SK-N-SH (cell line): ENCODE measurements around the gene ARHGEF7. TPM values are rescaled to one million over a fixed set of nuclear protein-coding genes. Genes with fewer than 3 reads are reported as not detected.

ENCODE experiments used
- CTCF ChIA-PET: fragments of 300-600, 350-600 bp; formaldehyde crosslinking; extraction: SDS; loops from one replicate; lab custom pipeline; 2021; lab: Yijun Ruan, JAX
- POLR2A ChIA-PET: fragments of 350-600 bp; sonication (Branson Sonifier 250); formaldehyde crosslinking; extraction: SDS; loops from one replicate; lab custom pipeline; 2020; ENCODE audit warnings: antibody characterized with exemption, inconsistent platforms; lab: Yijun Ruan, JAX
- DNase-seq: peaks from one replicate; pipeline ENCODE4 v3.0.0; 2012
- H2AFZ ChIP-seq: fragments of 200-600 bp; sonication (generic); 2 replicates; pipeline ENCODE4 v1.8.1; 2016; ENCODE audit warnings: antibody characterized with exemption, mild to moderate bottlenecking, low read depth
- H3F3A ChIP-seq: fragments of 200-600 bp; sonication (generic); replicated peaks from 2 replicates; pipeline ENCODE3; 2016; ENCODE audit warnings: antibody characterized with exemption, mild to moderate bottlenecking; ENCODE audit not compliant: insufficient read depth
- H3K27ac ChIP-seq, 2 experiments: fragments of 200-500 bp in 1 of 2; fragments of 200-600 bp in 1 of 2; sonication (Bioruptor generic) in 1 of 2; sonication (generic), shearing (Covaris generic) in 1 of 2; 2 replicates each; pipeline versions ENCODE4 v1.5.1 to v1.6.1; 2014 to 2016; ENCODE audit warnings: low read depth in 2 of 2, inconsistent platforms in 1 of 2, low read length in 1 of 2, mild to moderate bottlenecking in 1 of 2, mixed read lengths in 1 of 2
- H3K27me3 ChIP-seq: fragments of 200-600 bp; sonication (generic), shearing (Covaris generic); 2 replicates; pipeline ENCODE4 v1.6.1; 2016; ENCODE audit warnings: mixed run types; ENCODE audit not compliant: insufficient read depth
- H3K36me3 ChIP-seq, 2 experiments: fragments of 200-500 bp in 1 of 2; fragments of 200-600 bp in 1 of 2; sonication (Bioruptor generic) in 1 of 2; sonication (generic) in 1 of 2; replicated peaks in 1 of 2; 2 replicates each; pipeline versions ENCODE3 to v1.5.1; 2014 to 2016; ENCODE audit warnings: low read length in 1 of 2, mild to moderate bottlenecking in 1 of 2; ENCODE audit not compliant: insufficient read depth in 2 of 2, control insufficient read depth in 1 of 2
- H3K4me1 ChIP-seq, 2 experiments: fragments of 200-500 bp in 1 of 2; fragments of 200-600 bp in 1 of 2; sonication (Bioruptor generic) in 1 of 2; sonication (generic), shearing (Covaris generic) in 1 of 2; 2 replicates each; pipeline versions ENCODE4 v1.5.1 to v1.6.1; 2014 to 2016; ENCODE audit warnings: low read depth in 1 of 2, low read length in 1 of 2, mixed run types in 1 of 2; ENCODE audit not compliant: insufficient read depth in 2 of 2, control insufficient read depth in 1 of 2
- H3K4me2 ChIP-seq: fragments of 200-600 bp; sonication (generic), shearing (Covaris generic); 2 replicates; pipeline ENCODE4 v1.6.1; 2017; ENCODE audit warnings: mixed run types
- H3K4me3 ChIP-seq, 2 experiments: fragments of 200-500 bp in 1 of 2; fragments of 200-600 bp in 1 of 2; sonication (Bioruptor generic) in 1 of 2; sonication (generic), shearing (Covaris generic) in 1 of 2; 2 replicates each; pipeline versions ENCODE4 v1.5.1 to v1.8.1; 2014 to 2016; ENCODE audit warnings: low read depth in 2 of 2, inconsistent platforms in 1 of 2, low read length in 1 of 2, mild to moderate bottlenecking in 1 of 2, mixed read lengths in 1 of 2, moderate library complexity in 1 of 2
- H3K79me2 ChIP-seq: fragments of 200-600 bp; sonication (generic); 2 replicates; pipeline ENCODE4 v1.8.1; 2017; ENCODE audit warnings: mild to moderate bottlenecking; ENCODE audit not compliant: insufficient read depth
- H3K9ac ChIP-seq: fragments of 200-600 bp; sonication (generic); 2 replicates; pipeline ENCODE4 v1.6.1; 2017; ENCODE audit warnings: mixed run types
- H3K9me2 ChIP-seq: fragments of 200-600 bp; sonication (generic); 2 replicates; pipeline ENCODE4 v1.6.1; 2017; ENCODE audit warnings: mixed run types
- H3K9me3 ChIP-seq: fragments of 200-600 bp; sonication (generic); 2 replicates; pipeline ENCODE4 v1.6.1; 2017; ENCODE audit warnings: mixed run types, mild to moderate bottlenecking, moderate library complexity
- H4K20me1 ChIP-seq: fragments of 200-600 bp; sonication (generic); 2 replicates; pipeline ENCODE4 v1.6.1; 2017; ENCODE audit warnings: mild to moderate bottlenecking, mixed run types; ENCODE audit not compliant: insufficient read depth
- ELF1 ChIP-seq: IDR thresholded peaks from 2 replicates; pipeline ENCODE4 v1.4.0; 2012
- GABPA ChIP-seq: IDR thresholded peaks from 2 replicates; pipeline ENCODE4 v1.4.0; 2012; ENCODE audit warnings: low read depth, mild to moderate bottlenecking
- JUND ChIP-seq: IDR thresholded peaks from 2 replicates; pipeline ENCODE4 v1.4.0; 2012
- NFIC ChIP-seq: IDR thresholded peaks from 2 replicates; pipeline ENCODE4 v1.4.0; 2012; ENCODE audit warnings: borderline replicate concordance
- NRF1 ChIP-seq: IDR thresholded peaks from 2 replicates; pipeline ENCODE4 v1.6.1; 2012; ENCODE audit warnings: low read depth, mild to moderate bottlenecking, low read length
- PBX3 ChIP-seq: IDR thresholded peaks from 2 replicates; pipeline ENCODE4; 2012
- RAD21 ChIP-seq: IDR thresholded peaks from 2 replicates; pipeline ENCODE4 v1.6.1; 2012; ENCODE audit warnings: mild to moderate bottlenecking, low read length
- RCOR1 ChIP-seq: fragments of 150-350 bp; IDR thresholded peaks from 2 replicates; pipeline ENCODE4 v1.6.1; 2017; ENCODE audit warnings: antibody characterized with exemption, low read length
- RXRA ChIP-seq: IDR thresholded peaks from 2 replicates; pipeline ENCODE4 v1.4.0; 2012; ENCODE audit warnings: low read depth, mild to moderate bottlenecking, borderline replicate concordance
- USF2 ChIP-seq: fragments of 150-350 bp; IDR thresholded peaks from 2 replicates; pipeline ENCODE4 v1.6.1; 2017; ENCODE audit warnings: antibody characterized with exemption, low read length, low read depth, borderline replicate concordance
- WGBS: methylation state at CpG from one replicate; pipeline ENCODE4 v1.1.6; 2017; ENCODE audit warnings: low lambda C conversion rate; 5-methylcytosine and 5-hydroxymethylcytosine counted together
- polyA plus RNA-seq, 3 experiments: library from polyadenylated mRNA; depleted of rRNA; stranded (reverse); fragments of >200 nt; gene quantifications; 2 replicates each; pipeline ENCODE4 v1.2.3, GENCODE V29; 2012
- TF ChIP-seq, protein P1 (sequence below): IDR thresholded peaks from 2 replicates; pipeline ENCODE4 v1.4.0; 2012; ENCODE audit warnings: low read depth, borderline replicate concordance
- TF ChIP-seq, protein P2 (sequence below): fragments of 200-600 bp; sonication (generic); IDR thresholded peaks from 2 replicates; pipeline ENCODE4 v1.6.1; 2017; ENCODE audit warnings: antibody characterized with exemption, mild to moderate bottlenecking, moderate library complexity
- TF ChIP-seq, protein P3 (sequence below): IDR thresholded peaks from 2 replicates; pipeline ENCODE4 v1.4.0; 2012; ENCODE audit warnings: low read depth, borderline replicate concordance

ARHGEF7 gene
- polyA plus RNA-seq, 1 of the 3 experiments (the other 2 are of a cell fraction) = 21.6 TPM

- no peak overlapping the region for H3K9ac ChIP-seq
- H3K27ac ChIP-seq = no peak overlapping the region
- WGBS = 96% methylated on average over 5 of the region's 7 CpGs
- no peak overlapping the region for H3K4me3 ChIP-seq
- no peaks in the 10 kb centered on the region for H3K9me2 ChIP-seq
- H3K4me2 ChIP-seq = no peak overlapping the region
- POLR2A ChIA-PET = no interaction called here
- TF ChIP-seq GABPA (no peak), JUND (no peak), NRF1 (no peak), RCOR1 (no peak), RXRA (no peak), USF2 (no peak), ELF1 (no peak), NFIC (no peak), RAD21 (no peak), PBX3 (no peak)
- TF ChIP-seq, protein P1, sequence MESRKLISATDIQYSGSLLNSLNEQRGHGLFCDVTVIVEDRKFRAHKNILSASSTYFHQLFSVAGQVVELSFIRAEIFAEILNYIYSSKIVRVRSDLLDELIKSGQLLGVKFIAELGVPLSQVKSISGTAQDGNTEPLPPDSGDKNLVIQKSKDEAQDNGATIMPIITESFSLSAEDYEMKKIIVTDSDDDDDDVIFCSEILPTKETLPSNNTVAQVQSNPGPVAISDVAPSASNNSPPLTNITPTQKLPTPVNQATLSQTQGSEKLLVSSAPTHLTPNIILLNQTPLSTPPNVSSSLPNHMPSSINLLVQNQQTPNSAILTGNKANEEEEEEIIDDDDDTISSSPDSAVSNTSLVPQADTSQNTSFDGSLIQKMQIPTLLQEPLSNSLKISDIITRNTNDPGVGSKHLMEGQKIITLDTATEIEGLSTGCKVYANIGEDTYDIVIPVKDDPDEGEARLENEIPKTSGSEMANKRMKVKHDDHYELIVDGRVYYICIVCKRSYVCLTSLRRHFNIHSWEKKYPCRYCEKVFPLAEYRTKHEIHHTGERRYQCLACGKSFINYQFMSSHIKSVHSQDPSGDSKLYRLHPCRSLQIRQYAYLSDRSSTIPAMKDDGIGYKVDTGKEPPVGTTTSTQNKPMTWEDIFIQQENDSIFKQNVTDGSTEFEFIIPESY = no peak
- TF ChIP-seq, protein P2, sequence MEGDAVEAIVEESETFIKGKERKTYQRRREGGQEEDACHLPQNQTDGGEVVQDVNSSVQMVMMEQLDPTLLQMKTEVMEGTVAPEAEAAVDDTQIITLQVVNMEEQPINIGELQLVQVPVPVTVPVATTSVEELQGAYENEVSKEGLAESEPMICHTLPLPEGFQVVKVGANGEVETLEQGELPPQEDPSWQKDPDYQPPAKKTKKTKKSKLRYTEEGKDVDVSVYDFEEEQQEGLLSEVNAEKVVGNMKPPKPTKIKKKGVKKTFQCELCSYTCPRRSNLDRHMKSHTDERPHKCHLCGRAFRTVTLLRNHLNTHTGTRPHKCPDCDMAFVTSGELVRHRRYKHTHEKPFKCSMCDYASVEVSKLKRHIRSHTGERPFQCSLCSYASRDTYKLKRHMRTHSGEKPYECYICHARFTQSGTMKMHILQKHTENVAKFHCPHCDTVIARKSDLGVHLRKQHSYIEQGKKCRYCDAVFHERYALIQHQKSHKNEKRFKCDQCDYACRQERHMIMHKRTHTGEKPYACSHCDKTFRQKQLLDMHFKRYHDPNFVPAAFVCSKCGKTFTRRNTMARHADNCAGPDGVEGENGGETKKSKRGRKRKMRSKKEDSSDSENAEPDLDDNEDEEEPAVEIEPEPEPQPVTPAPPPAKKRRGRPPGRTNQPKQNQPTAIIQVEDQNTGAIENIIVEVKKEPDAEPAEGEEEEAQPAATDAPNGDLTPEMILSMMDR = no peak
- TF ChIP-seq, protein P3, sequence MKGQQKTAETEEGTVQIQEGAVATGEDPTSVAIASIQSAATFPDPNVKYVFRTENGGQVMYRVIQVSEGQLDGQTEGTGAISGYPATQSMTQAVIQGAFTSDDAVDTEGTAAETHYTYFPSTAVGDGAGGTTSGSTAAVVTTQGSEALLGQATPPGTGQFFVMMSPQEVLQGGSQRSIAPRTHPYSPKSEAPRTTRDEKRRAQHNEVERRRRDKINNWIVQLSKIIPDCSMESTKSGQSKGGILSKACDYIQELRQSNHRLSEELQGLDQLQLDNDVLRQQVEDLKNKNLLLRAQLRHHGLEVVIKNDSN = no peak
- H3K27me3 ChIP-seq = no peaks in the 10 kb centered on the region
- 0 out of 2 replicates have a peak, but pooled peaks cover 4% of the 10 kb centered on the region for H4K20me1 ChIP-seq
- no peaks in the 10 kb centered on the region; a peak in 1 of 4 replicates for H3K4me1 ChIP-seq
- H3K79me2 ChIP-seq = no peaks in the 10 kb centered on the region
- H2AFZ ChIP-seq = no peak overlapping the region
- H3K36me3 ChIP-seq = peaks cover 9 to 33% of the 10 kb centered on the region in 2 experiments
- DNase-seq = no peak
- H3K9me3 ChIP-seq = no peaks in the 10 kb centered on the region
- CTCF ChIA-PET = no interaction called here
- no peaks in the 10 kb centered on the region for H3F3A ChIP-seq
Observed at GRCh38 chr13:111265701-111266035, 150.6 kb downstream of the ARHGEF7 start.
